Measurements from ENCODE around the gene KYNU. TPM values are rescaled to one million over a fixed set of nuclear protein-coding genes. Genes with fewer than 3 reads are reported as not detected.

The KYNU gene
- total RNA-seq, 6 experiments from 2014 or later: 0.17 to 0.63 (median 0.34) TPM; not detected in 1

- DNase-seq: no peak
- 0 out of 2 replicates have a peak, but pooled peaks cover 4% of the 10 kb centered on the region for H3K36me3 Mint-ChIP-seq (ENCODE audit: low read depth)
- no peak overlapping the region for H3K27ac Mint-ChIP-seq
- H3K4me3 Mint-ChIP-seq: no peak overlapping the region
- H3K9me3 Mint-ChIP-seq: no peaks in the 10 kb centered on the region
- no peak for TF ChIP-seq CTCF (IDR thresholded peaks at IDR 0.05)
- H3K4me1 Mint-ChIP-seq (ENCODE audit: low read depth): peaks cover 58% of the 10 kb centered on the region
- no peaks in the 10 kb centered on the region for H3K27me3 Mint-ChIP-seq (ENCODE audit: insufficient read depth)
Measured at GRCh38 chr2:142871396-142871795, 6.1 kb upstream of the KYNU start.

DNA sequence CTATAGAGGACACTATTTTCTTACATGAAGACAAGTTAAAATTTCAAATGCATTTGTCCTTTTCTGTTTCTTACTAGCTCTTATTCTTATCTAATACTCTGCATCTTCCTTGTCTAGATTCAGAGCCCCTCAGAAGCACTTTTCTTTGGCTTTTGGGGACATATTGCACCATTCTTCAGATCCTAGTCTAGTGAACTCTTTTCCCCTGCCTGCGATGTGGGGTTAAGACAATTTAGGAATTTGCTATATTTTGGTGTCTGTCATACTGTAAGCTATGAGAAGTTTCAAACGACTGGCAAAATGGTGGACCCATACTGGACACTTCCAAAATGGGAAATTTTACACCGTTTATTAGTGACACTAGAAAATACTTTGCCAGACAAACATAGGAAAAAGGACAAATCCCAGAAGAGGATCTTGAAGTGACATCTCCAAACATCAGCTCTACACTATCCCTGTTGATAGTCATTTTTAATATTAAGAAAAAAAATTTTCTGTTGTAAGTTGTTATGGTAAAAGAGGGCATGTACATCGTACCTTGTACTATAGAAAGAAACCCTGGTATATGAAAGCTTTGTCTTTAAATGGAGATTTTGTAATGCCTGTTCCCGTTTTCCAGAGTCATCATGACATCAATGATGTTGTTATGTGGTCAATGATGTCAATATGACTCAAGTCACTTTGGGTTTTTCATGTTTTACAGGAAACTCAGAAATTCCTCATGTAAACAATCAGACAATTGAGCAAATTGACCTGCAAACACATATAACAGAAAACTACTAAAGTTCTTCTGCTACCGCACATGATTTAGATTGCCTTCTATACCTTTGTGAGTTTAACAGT, 4.4 kb upstream of the KYNU start:
- Mint-ChIP-seq H3K36me3 (ENCODE audit: low read depth) (0 out of 2 replicates have a peak, but pooled peaks cover 4% of the 10 kb centered on the region), H3K4me1 (ENCODE audit: low read depth) (peaks cover 56% of the 10 kb centered on the region), H3K27ac (peak overlapping the region; percentile 97), H3K9me3 (no peaks in the 10 kb centered on the region), H3K27me3 (ENCODE audit: insufficient read depth) (no peaks in the 10 kb centered on the region), H3K4me3 (peak overlapping the region; percentile 71; the same call in 1 of the 2 replicates)
- peak; percentile 68 for DNase-seq
- TF ChIP-seq CTCF (IDR thresholded peaks at IDR 0.05): no peak

GRCh38 chr2:142873831-142874287, 3.6 kb upstream of the KYNU start:
- Mint-ChIP-seq H3K27ac (peak overlapping the region; percentile 97), H3K36me3 (ENCODE audit: low read depth) (no peaks in the 10 kb centered on the region), H3K27me3 (ENCODE audit: insufficient read depth) (no peaks in the 10 kb centered on the region), H3K9me3 (no peaks in the 10 kb centered on the region), H3K4me1 (ENCODE audit: low read depth) (peaks cover 56% of the 10 kb centered on the region), H3K4me3 (peak overlapping the region; percentile 71)
- TF ChIP-seq CTCF (IDR thresholded peaks at IDR 0.05): no peak
- DNase-seq: no peak

- DNase-seq: peak; percentile 77
- Mint-ChIP-seq H3K4me1 (ENCODE audit: low read depth) (peaks cover 60% of the 10 kb centered on the region), H3K4me3 (peak overlapping the region; percentile 71; the same call in 1 of the 2 replicates), H3K27ac (peak overlapping the region; percentile 97), H3K36me3 (ENCODE audit: low read depth) (no peaks in the 10 kb centered on the region), H3K9me3 (no peaks in the 10 kb centered on the region), H3K27me3 (ENCODE audit: insufficient read depth) (no peaks in the 10 kb centered on the region)
- no peak for TF ChIP-seq CTCF (IDR thresholded peaks at IDR 0.05)
Measured at GRCh38 chr2:142874293-142874814, 3.1 kb upstream of the KYNU start.

GRCh38 chr2:142875010-142875409, 2.5 kb upstream of the KYNU start:
- no peak for TF ChIP-seq CTCF (IDR thresholded peaks at IDR 0.05)
- peaks cover 67% of the 10 kb centered on the region for H3K4me1 Mint-ChIP-seq (ENCODE audit: low read depth)
- H3K9me3 Mint-ChIP-seq: no peaks in the 10 kb centered on the region
- H3K36me3 Mint-ChIP-seq (ENCODE audit: low read depth): no peaks in the 10 kb centered on the region
- no peak for DNase-seq
- peak overlapping the region; percentile 24; the same call in 1 of the 2 replicates for H3K4me3 Mint-ChIP-seq
- peak overlapping the region; percentile 42 for H3K27ac Mint-ChIP-seq
- no peaks in the 10 kb centered on the region; the same call in 1 of the 2 replicates for H3K27me3 Mint-ChIP-seq (ENCODE audit: insufficient read depth)

All from HFFc6 (cell line).